ENCODE measurements around the gene EIF2B2. TPM values are rescaled to one million over a fixed set of nuclear protein-coding genes. Genes with fewer than 3 reads are reported as not detected.

Gene EIF2B2
- total RNA-seq, 2 donors from 2014 or later, result 12.9 to 17.1 TPM

GRCh38 chr14:75010472-75011093, 7.9 kb downstream of the EIF2B2 start:
- Histone ChIP-seq H3K4me1 (no peaks in the 10 kb centered on the region), H3K4me3 (no peak overlapping the region), H3K9me3 (no peaks in the 10 kb centered on the region), H3K27me3 (no peaks in the 10 kb centered on the region), H3K27ac (no peak overlapping the region), H3K36me3 (replicated peaks in 1 of 2; ENCODE audit: insufficient read depth in 1 of 2, low read depth in 2 of 2) (peaks cover 0 to 9% of the 10 kb centered on the region in 2 donors)
- DNase-seq (no peak), ATAC-seq (no peak)
- TF ChIP-seq CTCF (IDR thresholded peaks at IDR 0.05) (no peak), POLR2A (IDR thresholded peaks at IDR 0.05) (no peak)
- WGBS, 2 donors, result 93% methylated on average over 4 of the region's 4 CpGs
- intact Hi-C loops (cut with DNase I), result no loop called here

- Histone ChIP-seq H3K27me3 (no peaks in the 10 kb centered on the region), H3K27ac (no peak overlapping the region), H3K9me3 (no peaks in the 10 kb centered on the region), H3K4me1 (no peaks in the 10 kb centered on the region), H3K4me3 (no peak overlapping the region), H3K36me3 (replicated peaks in 1 of 2; ENCODE audit: insufficient read depth in 1 of 2, low read depth in 2 of 2) (peaks cover 0 to 9% of the 10 kb centered on the region in 2 donors)
- no peak for DNase-seq
- ATAC-seq, result no peak
- intact Hi-C loops (cut with DNase I), result no loop called here
- WGBS, 2 donors, result 75 to 77% methylated on average over 4 of the region's 4 CpGs
- TF ChIP-seq CTCF (IDR thresholded peaks at IDR 0.05) (no peak), POLR2A (IDR thresholded peaks at IDR 0.05) (no peak)
These were observed 8.8 kb downstream of the EIF2B2 start for GRCh38 chr14:75011356-75011994.

- DNase-seq (peak in 1 of 4 donors; percentile 24), ATAC-seq (no peak)
- WGBS, 2 donors, result 84 to 88% methylated on average over 6 of the region's 6 CpGs
- no peak overlapping the region for H3K4me3 ChIP-seq
- no peaks in the 10 kb centered on the region for H3K9me3 ChIP-seq
- TF ChIP-seq POLR2A (IDR thresholded peaks at IDR 0.05) (no peak), CTCF (IDR thresholded peaks at IDR 0.05) (no peak)
- H3K36me3 ChIP-seq (replicated peaks in 1 of 2; ENCODE audit: insufficient read depth in 1 of 2, low read depth in 2 of 2), result peaks cover 0 to 15% of the 10 kb centered on the region in 2 donors
- intact Hi-C loops (cut with DNase I), result no loop called here
- H3K27me3 ChIP-seq, result no peaks in the 10 kb centered on the region
- H3K27ac ChIP-seq, result no peak overlapping the region
- H3K4me1 ChIP-seq, result peaks cover 7% of the 10 kb centered on the region
These were observed 10.6 kb downstream of the EIF2B2 start for GRCh38 chr14:75013290-75013689.

- ATAC-seq (no peak), DNase-seq (no peak)
- Histone ChIP-seq H3K9me3 (no peaks in the 10 kb centered on the region), H3K36me3 (replicated peaks in 1 of 2; ENCODE audit: insufficient read depth in 1 of 2, low read depth in 2 of 2) (peaks cover 0 to 15% of the 10 kb centered on the region in 2 donors), H3K4me3 (no peak overlapping the region), H3K27ac (no peak overlapping the region), H3K4me1 (peaks cover 19% of the 10 kb centered on the region), H3K27me3 (no peaks in the 10 kb centered on the region)
- TF ChIP-seq CTCF (IDR thresholded peaks at IDR 0.05), result no peak
- no peak for TF ChIP-seq POLR2A (IDR thresholded peaks at IDR 0.05)
- intact Hi-C loops (cut with DNase I), result no loop called here
- WGBS, 2 donors, result 83 to 89% methylated on average over 5 of the region's 5 CpGs
These were observed 12.8 kb downstream of the EIF2B2 start for GRCh38 chr14:75015496-75015895.

GRCh38 chr14:75016815-75017214, 14.1 kb downstream of the EIF2B2 start:
- peak overlapping the region in 1 of 4 donors; percentile 18 for H3K27ac ChIP-seq
- H3K4me3 ChIP-seq, result no peak overlapping the region
- TF ChIP-seq CTCF (IDR thresholded peaks at IDR 0.05), result no peak
- TF ChIP-seq POLR2A (IDR thresholded peaks at IDR 0.05), result no peak
- no peak for DNase-seq
- no peak for ATAC-seq
- no peaks in the 10 kb centered on the region for H3K27me3 ChIP-seq
- peaks cover 19% of the 10 kb centered on the region for H3K4me1 ChIP-seq
- intact Hi-C loops (cut with DNase I), result no loop called here
- 89 to 95% methylated on average over 3 of the region's 3 CpGs for WGBS, 2 donors
- H3K9me3 ChIP-seq, result no peaks in the 10 kb centered on the region
- H3K36me3 ChIP-seq (replicated peaks in 1 of 2; ENCODE audit: insufficient read depth in 1 of 2, low read depth in 2 of 2), result peaks cover 0 to 15% of the 10 kb centered on the region in 2 donors

All from body of pancreas (tissue), 4 donors.